Measurements from ENCODE around the gene NTF3. TPM values are rescaled to one million over a fixed set of nuclear protein-coding genes. Genes with fewer than 3 reads are reported as not detected.

Gene NTF3
- total and polyA plus RNA-seq, 9 of the 15 experiments (the other 6 are each of a cell fraction or from before 2014, with no cell fraction given): not detected

GRCh38 chr12:5409619-5410018 is 22.3 kb upstream of the NTF3 start:
- BruUV-seq (replicated peaks): no TSS peak
- H3K4me1 ChIP-seq (replicated peaks in 1 of 2; ENCODE audit: control insufficient read depth in 2 of 2, insufficient read depth in 2 of 2, low read length in 2 of 2): no peaks in the 10 kb centered on the region

More at GRCh38 chr12:5409619-5410018, 22.3 kb upstream of the NTF3 start:
- no peaks in the 10 kb centered on the region; a peak in 1 of 5 replicates for H3K27me3 ChIP-seq (ENCODE audit: control insufficient read depth in 2 of 2, insufficient read depth in 2 of 2, low read length in 2 of 2)
- no peak overlapping the region for H3K27ac ChIP-seq (ENCODE audit: extremely low read depth, low read depth, low read length)
- intact Hi-C loops (cut with micrococcal nuclease) (no loop called here), in situ Hi-C loops (cut with MboI) (no loop called here)
- WGBS (ENCODE audit: insufficient coverage, low coverage, missing lambda C conversion rate): 0% methylated on average over 1 of the region's 1 CpG
- FAIRE-seq (no peak), ATAC-seq (no peak), DNase-seq (ENCODE audit: extremely low read depth in 1 of 4, low spot score in 3 of 4) (no peak)
- no peaks in the 10 kb centered on the region for H4K20me1 ChIP-seq (replicated peaks; ENCODE audit: control insufficient read depth, insufficient read depth, low read length)
- H3K9me3 ChIP-seq (replicated peaks; ENCODE audit: control insufficient read depth, insufficient read depth, low read depth, low read length): no peaks in the 10 kb centered on the region
- no peak overlapping the region for H2AFZ ChIP-seq (ENCODE audit: low read depth, low read length)
- POLR2A ChIA-PET: no interaction called here
- H3K36me3 ChIP-seq (ENCODE audit: control insufficient read depth, insufficient read depth, low read length): no peaks in the 10 kb centered on the region
- H3K4me3 ChIP-seq: no peak overlapping the region
- no peaks in the 10 kb centered on the region for H3K9me1 ChIP-seq (ENCODE audit: control insufficient read depth, insufficient read depth, low read length)
- TF ChIP-seq ZNF384 (IDR thresholded peaks at IDR 0.05; ENCODE audit: low read depth, low read length) (no peak), ZNF232 (CRISPR knock-in tag; IDR thresholded peaks at IDR 0.05) (no peak), ZNF436 (CRISPR knock-in tag; IDR thresholded peaks at IDR 0.05) (no peak)
- TF ChIP-seq, protein P1, sequence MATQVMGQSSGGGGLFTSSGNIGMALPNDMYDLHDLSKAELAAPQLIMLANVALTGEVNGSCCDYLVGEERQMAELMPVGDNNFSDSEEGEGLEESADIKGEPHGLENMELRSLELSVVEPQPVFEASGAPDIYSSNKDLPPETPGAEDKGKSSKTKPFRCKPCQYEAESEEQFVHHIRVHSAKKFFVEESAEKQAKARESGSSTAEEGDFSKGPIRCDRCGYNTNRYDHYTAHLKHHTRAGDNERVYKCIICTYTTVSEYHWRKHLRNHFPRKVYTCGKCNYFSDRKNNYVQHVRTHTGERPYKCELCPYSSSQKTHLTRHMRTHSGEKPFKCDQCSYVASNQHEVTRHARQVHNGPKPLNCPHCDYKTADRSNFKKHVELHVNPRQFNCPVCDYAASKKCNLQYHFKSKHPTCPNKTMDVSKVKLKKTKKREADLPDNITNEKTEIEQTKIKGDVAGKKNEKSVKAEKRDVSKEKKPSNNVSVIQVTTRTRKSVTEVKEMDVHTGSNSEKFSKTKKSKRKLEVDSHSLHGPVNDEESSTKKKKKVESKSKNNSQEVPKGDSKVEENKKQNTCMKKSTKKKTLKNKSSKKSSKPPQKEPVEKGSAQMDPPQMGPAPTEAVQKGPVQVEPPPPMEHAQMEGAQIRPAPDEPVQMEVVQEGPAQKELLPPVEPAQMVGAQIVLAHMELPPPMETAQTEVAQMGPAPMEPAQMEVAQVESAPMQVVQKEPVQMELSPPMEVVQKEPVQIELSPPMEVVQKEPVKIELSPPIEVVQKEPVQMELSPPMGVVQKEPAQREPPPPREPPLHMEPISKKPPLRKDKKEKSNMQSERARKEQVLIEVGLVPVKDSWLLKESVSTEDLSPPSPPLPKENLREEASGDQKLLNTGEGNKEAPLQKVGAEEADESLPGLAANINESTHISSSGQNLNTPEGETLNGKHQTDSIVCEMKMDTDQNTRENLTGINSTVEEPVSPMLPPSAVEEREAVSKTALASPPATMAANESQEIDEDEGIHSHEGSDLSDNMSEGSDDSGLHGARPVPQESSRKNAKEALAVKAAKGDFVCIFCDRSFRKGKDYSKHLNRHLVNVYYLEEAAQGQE (IDR thresholded peaks at IDR 0.05; ENCODE audit: borderline replicate concordance): no peak
- TF ChIP-seq, protein P1 (CRISPR knock-in tag; IDR thresholded peaks at IDR 0.05; ENCODE audit: low read depth): no peak
- no peak overlapping the region for H3K4me2 ChIP-seq (ENCODE audit: insufficient read depth, low read length)
- CTCF ChIA-PET (ENCODE audit: low intra/inter-chr PET ratio): no interaction called here
- H3K9ac ChIP-seq (ENCODE audit: insufficient read depth in 1 of 2, low read depth in 2 of 2, low read length in 2 of 2): no peak overlapping the region
- H3K79me2 ChIP-seq (ENCODE audit: control insufficient read depth, insufficient read depth, low read length): no peaks in the 10 kb centered on the region

Measured in K562 (cell line).